ENCODE measurements around the gene SLC25A1. TPM values are rescaled to one million over a fixed set of nuclear protein-coding genes. Genes with fewer than 3 reads are reported as not detected.

The SLC25A1 gene
- polyA plus RNA-seq, 1 donor from 2014 or later = 81.4 TPM

DNA sequence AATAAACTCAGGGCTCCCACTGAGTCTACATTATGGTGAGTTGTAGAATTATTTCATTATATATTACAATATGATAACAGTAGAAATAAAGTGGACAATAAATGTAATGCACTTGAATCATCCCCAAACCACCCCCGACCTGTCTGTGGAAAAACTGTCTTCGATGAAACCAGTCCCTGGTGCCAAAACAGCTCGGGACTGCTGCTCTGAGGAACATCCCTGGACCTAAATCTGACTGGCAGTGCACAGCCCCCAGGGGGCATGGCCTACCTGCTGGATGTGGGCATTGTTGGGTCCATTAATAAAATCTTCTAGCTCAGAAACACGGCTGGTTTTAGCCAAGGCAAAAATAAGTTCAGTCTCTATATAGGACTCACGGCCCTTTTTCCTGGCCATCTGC lies 29.3 kb upstream of the SLC25A1 start:
- no peaks in the 10 kb centered on the region for H4K20me1 ChIP-seq (ENCODE audit: insufficient read depth)
- H3K4me2 ChIP-seq (ENCODE audit: low read length) = no peak overlapping the region
- no peaks in the 10 kb centered on the region for H3K9me2 ChIP-seq (ENCODE audit: insufficient read depth, low read length)
- H2AFZ ChIP-seq (ENCODE audit: low read depth, low read length) = no peak overlapping the region
- H3K9me3 ChIP-seq (ENCODE audit: low read length) = no peaks in the 10 kb centered on the region
- no peak overlapping the region for H3K4me3 ChIP-seq (ENCODE audit: low read length)
- TF ChIP-seq, protein P1, sequence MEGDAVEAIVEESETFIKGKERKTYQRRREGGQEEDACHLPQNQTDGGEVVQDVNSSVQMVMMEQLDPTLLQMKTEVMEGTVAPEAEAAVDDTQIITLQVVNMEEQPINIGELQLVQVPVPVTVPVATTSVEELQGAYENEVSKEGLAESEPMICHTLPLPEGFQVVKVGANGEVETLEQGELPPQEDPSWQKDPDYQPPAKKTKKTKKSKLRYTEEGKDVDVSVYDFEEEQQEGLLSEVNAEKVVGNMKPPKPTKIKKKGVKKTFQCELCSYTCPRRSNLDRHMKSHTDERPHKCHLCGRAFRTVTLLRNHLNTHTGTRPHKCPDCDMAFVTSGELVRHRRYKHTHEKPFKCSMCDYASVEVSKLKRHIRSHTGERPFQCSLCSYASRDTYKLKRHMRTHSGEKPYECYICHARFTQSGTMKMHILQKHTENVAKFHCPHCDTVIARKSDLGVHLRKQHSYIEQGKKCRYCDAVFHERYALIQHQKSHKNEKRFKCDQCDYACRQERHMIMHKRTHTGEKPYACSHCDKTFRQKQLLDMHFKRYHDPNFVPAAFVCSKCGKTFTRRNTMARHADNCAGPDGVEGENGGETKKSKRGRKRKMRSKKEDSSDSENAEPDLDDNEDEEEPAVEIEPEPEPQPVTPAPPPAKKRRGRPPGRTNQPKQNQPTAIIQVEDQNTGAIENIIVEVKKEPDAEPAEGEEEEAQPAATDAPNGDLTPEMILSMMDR (IDR thresholded peaks at IDR 0.05; ENCODE audit: poor library complexity, severe bottlenecking) = no peak
- TF ChIP-seq SMC3 (conservative IDR thresholded peaks at IDR 0.05; ENCODE audit: poor library complexity) (no peak), EP300 (conservative IDR thresholded peaks at IDR 0.05; ENCODE audit: poor library complexity, severe bottlenecking) (no peak), EZH2 (IDR thresholded peaks at IDR 0.05; ENCODE audit: borderline replicate concordance, insufficient read depth, low read length, poor library complexity, severe bottlenecking) (no peak), TAF1 (IDR thresholded peaks at IDR 0.05; ENCODE audit: low read depth) (no peak), MXI1 (conservative IDR thresholded peaks at IDR 0.05; ENCODE audit: poor library complexity, severe bottlenecking) (no peak), RAD21 (conservative IDR thresholded peaks at IDR 0.05) (no peak), POLR2AphosphoS5 (IDR thresholded peaks at IDR 0.05) (no peak)
- TF ChIP-seq, protein P2, sequence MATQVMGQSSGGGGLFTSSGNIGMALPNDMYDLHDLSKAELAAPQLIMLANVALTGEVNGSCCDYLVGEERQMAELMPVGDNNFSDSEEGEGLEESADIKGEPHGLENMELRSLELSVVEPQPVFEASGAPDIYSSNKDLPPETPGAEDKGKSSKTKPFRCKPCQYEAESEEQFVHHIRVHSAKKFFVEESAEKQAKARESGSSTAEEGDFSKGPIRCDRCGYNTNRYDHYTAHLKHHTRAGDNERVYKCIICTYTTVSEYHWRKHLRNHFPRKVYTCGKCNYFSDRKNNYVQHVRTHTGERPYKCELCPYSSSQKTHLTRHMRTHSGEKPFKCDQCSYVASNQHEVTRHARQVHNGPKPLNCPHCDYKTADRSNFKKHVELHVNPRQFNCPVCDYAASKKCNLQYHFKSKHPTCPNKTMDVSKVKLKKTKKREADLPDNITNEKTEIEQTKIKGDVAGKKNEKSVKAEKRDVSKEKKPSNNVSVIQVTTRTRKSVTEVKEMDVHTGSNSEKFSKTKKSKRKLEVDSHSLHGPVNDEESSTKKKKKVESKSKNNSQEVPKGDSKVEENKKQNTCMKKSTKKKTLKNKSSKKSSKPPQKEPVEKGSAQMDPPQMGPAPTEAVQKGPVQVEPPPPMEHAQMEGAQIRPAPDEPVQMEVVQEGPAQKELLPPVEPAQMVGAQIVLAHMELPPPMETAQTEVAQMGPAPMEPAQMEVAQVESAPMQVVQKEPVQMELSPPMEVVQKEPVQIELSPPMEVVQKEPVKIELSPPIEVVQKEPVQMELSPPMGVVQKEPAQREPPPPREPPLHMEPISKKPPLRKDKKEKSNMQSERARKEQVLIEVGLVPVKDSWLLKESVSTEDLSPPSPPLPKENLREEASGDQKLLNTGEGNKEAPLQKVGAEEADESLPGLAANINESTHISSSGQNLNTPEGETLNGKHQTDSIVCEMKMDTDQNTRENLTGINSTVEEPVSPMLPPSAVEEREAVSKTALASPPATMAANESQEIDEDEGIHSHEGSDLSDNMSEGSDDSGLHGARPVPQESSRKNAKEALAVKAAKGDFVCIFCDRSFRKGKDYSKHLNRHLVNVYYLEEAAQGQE (IDR thresholded peaks at IDR 0.05; ENCODE audit: borderline replicate concordance) = no peak
- H3K27ac ChIP-seq (ENCODE audit: low read length) = no peak overlapping the region
- H3K79me2 ChIP-seq (replicated peaks; ENCODE audit: insufficient read depth, low read length) = no peaks in the 10 kb centered on the region
- H3F3A ChIP-seq (ENCODE audit: insufficient read depth, low read length, poor library complexity, severe bottlenecking) = no peaks in the 10 kb centered on the region
- no peaks in the 10 kb centered on the region for H3K27me3 ChIP-seq (ENCODE audit: insufficient read depth, low read depth, low read length)
- no peak overlapping the region for H3K9ac ChIP-seq (ENCODE audit: low read length)
- no peaks in the 10 kb centered on the region for H3K36me3 ChIP-seq (ENCODE audit: insufficient read depth, low read length)

DNA sequence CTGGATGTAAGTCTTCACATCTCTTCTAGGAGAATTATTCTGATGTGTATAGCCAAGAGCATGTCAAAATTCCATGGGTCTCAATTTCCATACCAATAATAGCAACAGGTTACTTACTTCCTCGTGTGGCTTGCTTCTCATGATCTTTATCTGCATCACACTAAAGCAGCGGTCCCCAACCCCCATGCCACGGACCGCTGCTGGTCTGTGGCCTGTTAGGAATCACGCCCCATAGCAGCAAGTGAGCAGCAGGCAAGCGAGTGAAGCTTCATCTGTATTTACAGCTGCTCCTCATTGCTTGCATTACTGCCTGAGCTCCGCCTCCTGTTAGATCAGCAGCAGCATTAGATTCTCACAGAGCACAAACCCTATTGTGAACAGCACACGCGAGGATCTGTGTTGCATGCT lies 28.9 kb upstream of the SLC25A1 start:
- Histone ChIP-seq H3K36me3 (ENCODE audit: insufficient read depth, low read length) (no peaks in the 10 kb centered on the region), H4K20me1 (ENCODE audit: insufficient read depth) (no peaks in the 10 kb centered on the region), H3K9me2 (ENCODE audit: insufficient read depth, low read length) (no peaks in the 10 kb centered on the region), H3K4me2 (ENCODE audit: low read length) (no peak overlapping the region), H3K9me3 (ENCODE audit: low read length) (no peaks in the 10 kb centered on the region), H3K27ac (ENCODE audit: low read length) (no peak overlapping the region), H2AFZ (ENCODE audit: low read depth, low read length) (no peak overlapping the region), H3K4me3 (ENCODE audit: low read length) (no peak overlapping the region), H3K79me2 (replicated peaks; ENCODE audit: insufficient read depth, low read length) (no peaks in the 10 kb centered on the region), H3F3A (ENCODE audit: insufficient read depth, low read length, poor library complexity, severe bottlenecking) (no peaks in the 10 kb centered on the region), H3K9ac (ENCODE audit: low read length) (no peak overlapping the region), H3K27me3 (ENCODE audit: insufficient read depth, low read depth, low read length) (no peaks in the 10 kb centered on the region)
- TF ChIP-seq POLR2AphosphoS5 (IDR thresholded peaks at IDR 0.05) = no peak
- TF ChIP-seq TAF1 (IDR thresholded peaks at IDR 0.05; ENCODE audit: low read depth) = no peak
- TF ChIP-seq MXI1 (conservative IDR thresholded peaks at IDR 0.05; ENCODE audit: poor library complexity, severe bottlenecking) = no peak
- TF ChIP-seq, protein P1 (IDR thresholded peaks at IDR 0.05; ENCODE audit: poor library complexity, severe bottlenecking) = no peak
- TF ChIP-seq EZH2 (IDR thresholded peaks at IDR 0.05; ENCODE audit: borderline replicate concordance, insufficient read depth, low read length, poor library complexity, severe bottlenecking) = no peak
- TF ChIP-seq, protein P2 (IDR thresholded peaks at IDR 0.05; ENCODE audit: borderline replicate concordance) = no peak
- TF ChIP-seq SMC3 (conservative IDR thresholded peaks at IDR 0.05; ENCODE audit: poor library complexity) = no peak
- TF ChIP-seq EP300 (conservative IDR thresholded peaks at IDR 0.05; ENCODE audit: poor library complexity, severe bottlenecking) = no peak
- TF ChIP-seq RAD21 (conservative IDR thresholded peaks at IDR 0.05) = no peak

Measured in neural cell (in vitro differentiated cells).